ENCODE results near the gene NPRL2.

NPRL2 gene

GRCh38 chr3:50347187-50347813 lies 3.3 kb downstream of the NPRL2 start:
- DNase-seq: peak; percentile 86

- DNase-seq: peak; percentile 84
Measured at GRCh38 chr3:50345586-50346234, 4.9 kb downstream of the NPRL2 start, which contains the start of gene ZMYND10. ZMYND10 (minus strand) TSS chr3:50345732; CDS start chr3:50345579, 153 bp downstream.

- DNase-seq: no peak
Measured at GRCh38 chr3:50345008-50345407, 5.6 kb downstream of the NPRL2 start.

- no peak for DNase-seq
Measured at GRCh38 chr3:50342813-50343633, 7.6 kb downstream of the NPRL2 start.

- no peak for DNase-seq
Measured at GRCh38 chr3:50341996-50342650, 8.5 kb downstream of the NPRL2 start.

GRCh38 chr3:50341537-50341936 lies 9.0 kb downstream of the NPRL2 start:
- DNase-seq: no peak

GRCh38 chr3:50340448-50341329 lies 9.9 kb downstream of the NPRL2 start, which contains the start of gene RASSF1:
RASSF1 (minus strand) TSS chr3:50340836; CDS start chr3:50340805, 31 bp downstream.
- peak; percentile 91 for DNase-seq

GRCh38 chr3:50340147-50340447 lies 10.5 kb downstream of the NPRL2 start:
- peak; percentile 55 for DNase-seq

GRCh38 chr3:50339485-50340146 lies 11.0 kb downstream of the NPRL2 start:
- no peak for DNase-seq

GRCh38 chr3:50338965-50339364 lies 11.6 kb downstream of the NPRL2 start:
- DNase-seq: peak; percentile 64

GRCh38 chr3:50337175-50337861 lies 13.3 kb downstream of the NPRL2 start:
- peak; percentile 99 for DNase-seq

GRCh38 chr3:50336452-50337174 lies 14.0 kb downstream of the NPRL2 start:
- DNase-seq: peak; percentile 32

GRCh38 chr3:50334339-50335075 lies 16.1 kb downstream of the NPRL2 start:
- DNase-seq: no peak

GRCh38 chr3:50333744-50334328 lies 16.7 kb downstream of the NPRL2 start:
- DNase-seq: no peak

- no peak for DNase-seq
Measured at GRCh38 chr3:50331364-50331907, 19.1 kb downstream of the NPRL2 start.

- DNase-seq: no peak
Measured at GRCh38 chr3:50330330-50330729, 20.2 kb downstream of the NPRL2 start.

GRCh38 chr3:50327943-50328691 lies 22.5 kb downstream of the NPRL2 start, which contains the start of gene TUSC2:
TUSC2 (minus strand) TSS chr3:50328223; CDS start chr3:50328099, 124 bp downstream.
- peak; percentile 98 for DNase-seq

- no peak for DNase-seq
Measured at GRCh38 chr3:50327129-50327528, 23.4 kb downstream of the NPRL2 start.
